ENCODE data around the gene FBXO41. TPM values are rescaled to one million over a fixed set of nuclear protein-coding genes. Genes with fewer than 3 reads are reported as not detected.

The FBXO41 gene
- total and polyA plus RNA-seq, 9 of the 15 experiments (the other 6 are each of a cell fraction or from before 2014, with no cell fraction given), result 0.21 to 8.2 (median 3.5) TPM

- no peak for TF ChIP-seq CHD7 (IDR thresholded peaks at IDR 0.05; ENCODE audit: low read depth, low read length)
- peak; percentile 82 to 100; a peak in 3 of 4 replicates for TF ChIP-seq HDAC1 (IDR thresholded peaks at IDR 0.05)
- peak; percentile 76 for TF ChIP-seq HCFC1 (IDR thresholded peaks at IDR 0.05; ENCODE audit: low read depth, low read length)
- no peak for TF ChIP-seq EZH2 (IDR thresholded peaks at IDR 0.05; ENCODE audit: borderline replicate concordance, low read depth, low read length)
- no peak for TF ChIP-seq HIVEP1 (CRISPR knock-in tag; IDR thresholded peaks at IDR 0.05)
- TF ChIP-seq HDAC2 (IDR thresholded peaks at IDR 0.05), result peak; percentile 97
- no peak for TF ChIP-seq ZNF785 (CRISPR knock-in tag; IDR thresholded peaks at IDR 0.05)
- TF ChIP-seq RBFOX2 (IDR thresholded peaks at IDR 0.05; ENCODE audit: low read depth, low read length), result peak; percentile 90
- no peak for TF ChIP-seq CBFA2T2 (conservative IDR thresholded peaks at IDR 0.05)
- no peak for TF ChIP-seq TSC22D4 (tag; IDR thresholded peaks at IDR 0.05)
- TF ChIP-seq MLLT1 (IDR thresholded peaks at IDR 0.05), result no peak
- TF ChIP-seq EP400 (IDR thresholded peaks at IDR 0.05), result peak; percentile 98
- TF ChIP-seq ZC3H11A (IDR thresholded peaks at IDR 0.05; ENCODE audit: low read depth, low read length), result no peak
- TF ChIP-seq SNAPC5 (CRISPR knock-in tag; IDR thresholded peaks at IDR 0.05), result no peak
Observed at GRCh38 chr2:73214120-73215035, 69.9 kb downstream of the FBXO41 start, which contains the start of gene SMYD5 (continued).
